Kidney epithelial cell (primary cell): ENCODE measurements around the gene HINFP. TPM values are rescaled to one million over a fixed set of nuclear protein-coding genes. Genes with fewer than 3 reads are reported as not detected.
"Not testable (repeated sequence)": the region's sequence is repeated elsewhere in the genome, so short reads cannot be mapped to it uniquely, and the experiment has no call there.

Experiments used
- DNase-seq: peaks from one replicate; pipeline ENCODE4 v3.0.0-alpha.2; 2010; ENCODE audit warnings: low read depth
- H3K27me3 ChIP-seq: 2 replicates; pipeline ENCODE4 v1.6.0; 2011; ENCODE audit warnings: low read length; ENCODE audit not compliant: control insufficient read depth, insufficient read depth
- H3K36me3 ChIP-seq: 2 replicates; pipeline ENCODE4 v1.5.1; 2011; ENCODE audit warnings: low read length; ENCODE audit not compliant: control insufficient read depth, insufficient read depth
- H3K4me3 ChIP-seq: 2 replicates; pipeline ENCODE4 v1.5.1; 2011; ENCODE audit warnings: low read depth, mild to moderate bottlenecking, control low read depth, low read length
- CTCF ChIP-seq: IDR thresholded peaks from 2 replicates; pipeline ENCODE4 v1.5.1; 2011; ENCODE audit warnings: mild to moderate bottlenecking, moderate library complexity, low read length, control low read depth, inconsistent platforms; ENCODE audit not compliant: insufficient read depth, poor library complexity, severe bottlenecking
- total RNA-seq: library from RNA; depleted of rRNA; stranded (reverse); fragments of >200 nt; gene quantifications from 2 replicates; pipeline ENCODE4 v1.2.3, GENCODE V29; 2015

Gene HINFP
- total RNA-seq, 1 donor from 2014 or later: 28.8 TPM

- Histone ChIP-seq H3K27me3 (no peaks in the 10 kb centered on the region), H3K36me3 (no peaks in the 10 kb centered on the region), H3K4me3 (no peak overlapping the region)
- DNase-seq: no peak
- no peak for TF ChIP-seq CTCF
Measured at GRCh38 chr11:119180729-119181676, 59.6 kb downstream of the HINFP start.

GRCh38 chr11:119181677-119182412, 60.5 kb downstream of the HINFP start:
- no peak for TF ChIP-seq CTCF
- no peak for DNase-seq

DNA sequence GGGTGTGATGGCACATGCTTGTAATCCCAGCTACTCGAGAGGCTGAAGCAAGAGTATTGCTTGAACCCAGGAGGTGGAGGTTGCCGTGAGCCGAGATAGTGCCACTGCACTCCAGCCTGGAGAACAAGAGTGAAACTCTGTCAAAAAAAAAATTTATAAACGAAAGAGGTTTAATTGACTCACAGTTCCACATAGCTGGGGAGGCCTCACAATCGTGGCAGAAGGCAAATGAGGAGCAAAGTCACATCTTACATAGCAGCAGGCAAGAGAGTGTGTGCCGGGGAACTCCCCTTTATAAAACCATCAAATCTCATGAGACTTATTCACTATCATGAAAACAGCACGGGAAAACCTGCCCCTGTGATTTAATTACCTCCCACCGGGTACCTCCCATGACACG, 63.0 kb downstream of the HINFP start:
- H3K4me3 ChIP-seq, DNase-seq, H3K27me3 ChIP-seq, H3K36me3 ChIP-seq: not testable (repeated sequence)

More at GRCh38 chr11:119181677-119182412, 60.5 kb downstream of the HINFP start:
- Histone ChIP-seq H3K27me3 (no peaks in the 10 kb centered on the region), H3K36me3 (no peaks in the 10 kb centered on the region), H3K4me3 (no peak overlapping the region)

Other genes with a start within 250 kb of the HINFP start
- gene CXCR5, start 237.7 kb upstream of the HINFP start, total RNA-seq: under 0.01 and 0.14 TPM in 2 replicates
- gene BCL9L, start 195.7 kb upstream of the HINFP start, total RNA-seq: 48.3 and 51.9 TPM in 2 replicates
- 0.25 TPM in 1 of 2 replicates, not detected in the other for gene UPK2, start 165.3 kb upstream of the HINFP start, total RNA-seq
- gene FOXR1, start 149.8 kb upstream of the HINFP start, total RNA-seq: not detected in 2 replicates
- 25.4 and 29.8 TPM in 2 replicates for gene CENATAC, start 123.4 kb upstream of the HINFP start, total RNA-seq
- gene RPS25, start 103.2 kb upstream of the HINFP start, total RNA-seq: 1,597 and 2,068 TPM in 2 replicates
- gene TRAPPC4, start 102.8 kb upstream of the HINFP start, total RNA-seq: 61.2 and 72.6 TPM in 2 replicates
- 20.7 and 27.9 TPM in 2 replicates for gene SLC37A4, start 90.7 kb upstream of the HINFP start, total RNA-seq
- gene HYOU1, start 64.4 kb upstream of the HINFP start, total RNA-seq: 280 and 303 TPM in 2 replicates
- 30.7 and 39.0 TPM in 2 replicates for gene VPS11, start 53.8 kb upstream of the HINFP start, total RNA-seq
- 27.7 and 29.7 TPM in 2 replicates for gene HMBS, start 36.7 kb upstream of the HINFP start, total RNA-seq
- gene DPAGT1, start 19.7 kb upstream of the HINFP start, total RNA-seq: 16.4 and 26.6 TPM in 2 replicates
- gene C2CD2L, start 14.2 kb upstream of the HINFP start, total RNA-seq: 11.8 and 12.7 TPM in 2 replicates
- gene ABCG4, start 27.5 kb downstream of the HINFP start, total RNA-seq: 0.13 and 0.82 TPM in 2 replicates
- gene NLRX1, start 47.1 kb downstream of the HINFP start, total RNA-seq: 10.6 and 15.0 TPM in 2 replicates
- not detected in 2 replicates for gene NHERF4, start 63.9 kb downstream of the HINFP start, total RNA-seq
- 22.5 and 23.7 TPM in 2 replicates for gene CBL, start 84.8 kb downstream of the HINFP start, total RNA-seq
- 563 and 601 TPM in 2 replicates for gene MCAM, start 195.6 kb downstream of the HINFP start, total RNA-seq
- 17.8 and 20.5 TPM in 2 replicates for gene RNF26, start 212.9 kb downstream of the HINFP start, total RNA-seq
- 2.9 and 6.2 TPM in 2 replicates for gene C1QTNF5, start 219.3 kb downstream of the HINFP start, total RNA-seq
- not detected in 2 replicates for gene MFRP, start 225.1 kb downstream of the HINFP start, total RNA-seq